RKO (cell line): ENCODE data around the gene RARRES2.
"Not testable (repeated sequence)": the region's sequence is repeated elsewhere in the genome, so short reads cannot be mapped to it uniquely, and the experiment has no call there.

Experiments
- DNase-seq: peaks from one replicate; pipeline ENCODE4 v3.0.0-alpha.2; 2016; ENCODE audit warnings: low spot score

The RARRES2 gene

DNA sequence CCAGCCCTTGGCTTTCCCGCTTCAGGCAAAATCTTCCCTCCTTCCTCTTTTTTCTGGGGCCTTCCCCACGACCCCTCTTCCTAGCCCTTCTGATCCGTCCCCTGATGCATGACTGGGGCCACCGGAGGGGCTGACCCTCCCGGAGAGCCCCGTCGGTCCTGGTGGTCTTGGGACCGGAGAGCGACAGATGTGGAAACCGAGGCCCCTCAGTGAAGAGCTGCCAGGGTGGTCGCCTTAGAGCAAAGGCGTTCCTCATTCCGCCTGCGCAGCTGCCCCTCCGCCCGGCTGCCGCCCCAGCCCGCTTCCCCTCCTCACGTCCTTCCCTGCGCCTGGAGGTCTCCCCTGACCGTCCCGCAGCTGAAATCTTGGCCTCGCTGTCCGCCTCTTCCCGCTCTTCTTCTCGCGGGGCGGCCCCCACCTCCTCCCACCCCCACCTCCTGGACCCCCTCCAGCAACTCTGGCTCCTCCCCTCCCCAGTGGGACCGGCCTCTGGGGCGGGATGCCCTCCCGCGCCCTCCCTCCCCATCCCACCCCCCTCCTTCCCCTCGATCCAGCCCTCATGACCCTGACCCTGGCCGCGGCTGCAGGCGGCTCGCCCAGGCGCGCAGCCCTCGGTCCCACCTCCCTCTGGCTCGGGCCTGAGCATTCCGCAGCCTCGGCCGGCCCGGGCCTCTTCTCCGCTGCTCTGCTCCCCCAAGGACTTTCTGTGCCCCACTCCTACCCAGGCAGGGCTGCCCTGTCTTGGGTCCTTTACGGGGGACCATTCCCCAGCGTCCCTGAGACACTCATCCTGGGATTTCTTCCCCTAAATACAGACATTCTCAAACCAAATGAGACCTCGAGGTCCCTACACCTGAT lies at the start of gene RARRES2:
RARRES2 (minus strand) TSS at position 367 of the 858 bp plus-strand sequence. CDS start 1,020 bp downstream, outside the sequence.
- DNase-seq: no peak

DNA sequence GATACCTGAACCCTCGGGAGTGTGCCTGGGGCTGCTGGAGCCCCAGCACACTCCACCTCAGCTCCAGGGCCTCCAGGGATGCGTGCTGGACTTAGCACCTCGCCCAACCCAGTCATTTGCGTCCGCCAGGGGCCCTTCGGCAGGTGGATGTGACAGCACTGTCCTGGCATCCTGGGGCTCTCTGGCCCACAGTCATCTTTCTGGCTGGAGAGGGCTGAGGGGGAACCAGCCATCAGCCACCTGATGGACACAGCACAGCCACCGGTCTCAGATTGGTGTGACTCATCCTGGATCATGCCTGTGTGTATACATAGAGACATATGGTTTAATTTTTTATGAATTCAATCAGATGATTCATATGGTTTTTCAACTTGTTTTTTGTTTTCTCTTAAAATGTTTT lies 48.8 kb upstream of the RARRES2 start:
- peak; percentile 45 for DNase-seq

DNA sequence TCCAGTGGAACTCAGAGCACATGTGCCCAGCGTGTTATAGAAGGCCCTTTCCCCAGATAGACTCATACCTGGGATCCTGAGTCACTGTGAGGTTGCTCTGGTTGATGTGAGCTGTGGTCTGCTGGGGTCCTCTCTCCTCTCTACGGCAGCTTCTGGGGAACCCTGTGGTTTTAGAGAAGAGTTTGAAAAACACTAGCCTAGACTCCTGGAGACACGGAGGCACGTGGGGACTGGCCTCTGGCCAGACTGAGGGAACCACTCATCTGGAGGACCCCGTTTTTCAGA lies 48.0 kb upstream of the RARRES2 start:
- no peak for DNase-seq

DNA sequence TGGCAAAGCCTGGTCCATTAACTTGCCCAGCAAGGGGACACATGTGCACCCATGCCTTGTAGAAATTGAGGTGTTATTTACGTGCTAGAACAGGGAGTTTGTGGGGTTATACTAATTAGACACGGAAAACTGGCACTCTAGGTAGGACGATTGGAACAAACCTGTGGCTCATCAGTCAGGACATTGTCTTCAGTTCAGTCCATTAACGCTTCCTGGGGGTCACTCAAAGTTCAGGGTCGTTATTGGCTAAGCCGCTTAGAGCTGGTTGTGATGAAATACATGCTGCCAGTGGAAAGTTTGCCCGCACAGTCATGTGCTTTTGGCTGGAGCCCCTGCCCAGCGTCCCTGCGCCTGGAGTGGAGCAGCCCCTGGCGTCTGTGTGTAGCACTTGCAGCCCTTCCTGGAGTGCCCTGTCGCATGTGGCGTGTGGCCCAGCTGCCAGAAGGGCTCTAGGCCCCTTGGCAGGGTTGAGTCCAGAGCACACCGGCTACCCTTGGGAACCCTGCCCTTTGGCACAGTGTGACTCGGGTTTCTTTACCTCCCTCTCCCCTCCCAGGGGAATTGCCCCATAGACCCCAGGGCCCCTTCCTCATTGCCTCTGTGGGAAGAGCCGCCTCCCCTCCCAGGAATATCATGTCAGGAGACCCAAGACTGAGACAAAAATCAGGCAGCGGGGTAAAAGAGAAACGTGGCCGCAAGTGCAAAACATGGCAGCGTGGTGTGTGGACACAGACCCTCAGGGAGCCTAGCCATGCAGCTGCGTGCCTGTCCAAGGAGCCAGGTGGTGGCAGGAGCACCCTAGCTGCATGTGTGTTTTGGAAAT lies 47.5 kb upstream of the RARRES2 start:
- no peak for DNase-seq

DNA sequence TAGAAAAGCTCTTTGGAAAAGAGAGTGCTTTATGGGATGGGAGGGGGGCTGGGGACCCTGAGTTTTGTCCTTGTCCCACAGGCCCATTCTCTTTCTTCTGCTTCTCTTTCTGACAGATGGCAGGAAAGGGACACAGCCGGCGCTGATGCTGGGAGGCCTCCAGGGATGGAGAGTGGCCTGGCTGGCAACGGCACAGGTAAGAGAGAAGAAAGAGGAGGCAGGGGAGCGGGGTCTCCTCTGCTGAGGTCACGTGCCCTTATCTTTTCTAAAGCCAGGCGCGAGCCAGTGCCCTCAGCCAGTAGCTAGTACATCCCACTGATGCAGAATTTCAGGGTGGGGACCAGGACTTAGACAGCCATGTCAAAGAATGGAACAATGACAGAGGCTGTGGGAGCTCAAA lies 46.9 kb upstream of the RARRES2 start:
- DNase-seq: no peak

DNA sequence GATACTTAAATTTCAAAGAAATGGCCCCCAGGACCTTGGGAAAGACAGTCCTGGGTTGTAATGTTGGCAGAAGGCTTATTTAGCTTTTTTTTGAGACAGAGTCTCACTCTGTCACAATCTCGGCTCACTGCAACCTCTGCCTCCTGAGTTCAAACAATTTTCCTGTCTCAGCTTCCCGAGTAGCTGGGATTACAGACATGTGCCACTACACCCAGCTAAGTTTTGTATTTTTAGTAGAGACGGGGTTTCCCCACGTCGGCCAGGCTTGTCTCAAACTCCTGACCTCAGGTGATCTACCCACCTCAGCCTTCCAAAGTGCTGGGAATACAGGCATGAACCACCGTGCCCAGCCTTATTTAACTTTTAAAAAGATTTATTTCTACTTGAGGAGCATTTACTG lies 44.5 kb upstream of the RARRES2 start:
- not testable (repeated sequence) for DNase-seq

DNA sequence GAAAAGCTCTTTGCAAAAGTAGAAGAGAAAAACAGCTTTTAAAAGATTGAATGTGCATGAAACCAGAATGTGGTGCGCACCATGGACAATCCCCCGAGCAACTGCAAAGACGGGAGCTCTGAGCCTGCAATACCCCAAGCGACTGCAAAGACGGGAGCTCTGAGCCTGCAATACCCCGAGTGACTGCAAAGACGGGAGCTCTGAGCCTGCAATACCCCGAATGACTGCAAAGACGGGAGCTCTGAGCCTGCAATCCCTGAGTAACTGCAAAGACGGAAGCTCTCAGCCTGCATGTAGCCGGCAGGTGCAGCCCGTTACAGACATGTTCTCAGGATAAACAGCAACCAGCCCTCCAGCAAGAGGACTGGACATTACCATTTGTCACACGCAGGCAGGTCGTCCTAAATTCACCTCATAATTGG lies 43.9 kb upstream of the RARRES2 start:
- no peak for DNase-seq

DNA sequence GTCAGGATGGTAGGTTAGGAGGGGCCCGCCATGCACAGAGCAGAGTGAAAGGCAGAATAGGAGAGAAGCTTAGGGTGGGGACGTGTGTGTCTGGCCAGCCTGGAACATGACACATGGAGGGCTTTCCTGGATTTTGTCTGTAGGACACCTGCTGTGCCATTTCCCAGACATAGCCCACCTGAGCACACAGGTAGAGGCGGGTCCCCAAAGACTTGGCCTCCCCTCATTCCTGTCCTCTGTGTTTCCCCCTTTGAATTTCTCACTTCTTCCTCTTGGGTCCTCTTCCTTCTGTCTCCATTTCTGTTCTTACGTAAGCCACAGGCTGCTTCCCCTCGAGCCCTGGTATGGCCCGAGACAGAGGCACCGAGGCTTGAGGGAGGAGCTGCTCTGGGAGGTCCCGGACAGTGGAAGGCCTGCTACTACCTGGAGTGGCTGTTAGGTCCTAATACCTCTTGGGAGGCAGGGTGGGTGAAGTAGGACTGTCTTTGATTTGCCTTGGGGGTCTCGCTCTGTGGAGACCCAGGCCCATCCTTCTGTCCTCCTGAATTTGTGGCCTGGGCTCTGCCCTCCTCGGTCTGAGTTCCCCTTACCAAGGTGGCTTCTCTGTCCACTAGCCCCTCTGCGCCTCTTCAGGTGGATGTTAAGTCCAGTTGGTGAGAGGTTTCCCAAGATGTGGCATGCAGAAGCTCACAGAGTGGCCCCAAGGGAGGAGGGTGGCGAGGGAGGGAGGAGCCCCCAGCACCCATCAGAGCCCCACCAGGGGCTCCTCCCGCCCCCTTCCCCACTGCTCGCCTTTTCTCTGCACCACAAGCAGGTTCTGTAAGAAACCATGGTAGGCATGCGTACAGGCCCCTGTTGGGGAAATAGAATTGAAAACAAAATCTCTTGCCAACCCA lies 43.2 kb upstream of the RARRES2 start:
- no peak for DNase-seq

DNA sequence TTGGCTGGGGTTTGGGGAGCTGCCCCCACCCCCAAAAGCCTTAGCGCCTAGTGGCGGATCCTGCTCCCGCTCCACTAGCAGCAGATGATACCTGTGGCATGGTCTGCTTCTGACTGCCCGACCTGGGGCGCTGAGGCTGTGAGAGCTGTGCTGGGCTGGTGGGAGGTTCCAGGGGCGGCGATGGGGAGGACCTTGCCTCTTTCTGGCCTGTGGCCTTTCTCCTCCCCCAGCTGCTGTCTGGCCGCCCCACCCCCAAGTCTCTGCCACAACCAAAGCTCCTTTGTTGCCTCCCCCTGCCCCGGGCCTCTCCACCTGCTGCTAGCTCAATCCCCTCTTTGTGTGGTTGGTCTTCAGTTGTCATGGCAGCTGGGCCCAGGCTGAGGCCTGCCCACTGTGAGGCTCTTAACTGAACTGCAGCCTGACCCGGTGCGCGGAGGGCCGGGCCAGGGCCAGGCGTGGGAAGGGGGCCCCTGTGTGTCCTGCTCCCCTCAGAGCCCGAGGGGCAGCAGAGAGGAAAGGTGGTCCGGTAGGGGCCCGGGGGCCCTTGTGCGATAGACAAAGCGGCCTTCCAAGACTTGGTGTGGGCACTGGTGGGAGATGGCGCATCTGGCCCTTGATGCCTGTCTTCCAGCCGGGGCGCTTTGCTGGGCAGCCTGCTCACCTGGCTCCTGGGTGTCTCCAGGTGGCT lies 42.4 kb upstream of the RARRES2 start:
- no peak for DNase-seq

DNA sequence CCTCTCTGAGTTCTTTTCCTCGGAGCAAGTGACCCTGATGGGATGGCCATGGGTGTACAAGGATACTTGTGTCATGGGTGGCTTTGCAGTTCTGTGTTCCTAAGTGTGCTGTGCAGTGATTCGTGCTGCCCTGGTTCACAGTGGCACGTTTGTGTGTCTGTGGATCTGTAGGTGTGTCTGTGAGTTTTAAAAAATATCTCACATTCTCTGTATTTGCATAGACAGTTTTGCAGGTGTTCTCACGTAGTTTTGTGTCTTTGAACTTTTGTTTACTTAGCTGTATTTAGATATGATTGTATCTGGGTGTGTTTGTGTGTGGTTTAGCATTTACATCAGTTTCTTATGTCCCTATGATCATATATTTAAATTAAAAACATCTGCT lies 41.4 kb upstream of the RARRES2 start:
- no peak for DNase-seq

DNA sequence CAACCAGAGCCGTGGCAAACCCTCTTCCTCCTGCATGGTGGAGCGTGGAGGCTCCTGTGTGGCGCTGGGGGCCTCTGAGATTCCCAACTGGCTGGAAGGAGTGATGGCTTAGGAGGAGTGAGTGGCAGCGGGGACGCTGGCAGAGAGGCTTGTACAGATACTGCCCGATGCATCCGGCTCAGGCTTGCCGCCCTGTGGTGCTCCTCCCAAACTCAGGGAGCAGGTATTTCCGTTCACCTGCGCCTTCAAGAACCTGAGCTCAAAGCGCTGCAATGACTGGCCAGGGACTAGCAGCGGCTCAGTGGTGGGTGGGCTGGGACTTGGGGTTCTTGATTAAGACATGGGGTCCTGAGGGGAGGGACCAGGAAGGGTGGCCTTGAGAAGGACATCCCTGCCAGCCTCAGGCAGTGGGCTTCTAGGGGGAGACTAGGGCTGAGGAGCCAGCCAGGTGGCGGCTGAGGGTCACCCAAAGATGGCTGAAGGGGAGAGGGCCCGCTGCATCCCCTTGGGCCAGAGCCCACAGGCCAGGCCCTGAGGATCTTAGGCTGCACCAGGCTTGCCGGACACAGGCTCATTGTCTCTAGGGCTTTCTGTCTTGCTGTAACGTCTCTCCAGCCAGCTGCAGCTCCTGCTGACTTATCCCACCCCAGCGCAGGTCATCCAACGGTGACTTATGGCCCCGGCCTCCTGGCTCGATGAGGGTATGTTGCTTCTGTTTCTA lies 40.9 kb upstream of the RARRES2 start:
- no peak for DNase-seq

DNA sequence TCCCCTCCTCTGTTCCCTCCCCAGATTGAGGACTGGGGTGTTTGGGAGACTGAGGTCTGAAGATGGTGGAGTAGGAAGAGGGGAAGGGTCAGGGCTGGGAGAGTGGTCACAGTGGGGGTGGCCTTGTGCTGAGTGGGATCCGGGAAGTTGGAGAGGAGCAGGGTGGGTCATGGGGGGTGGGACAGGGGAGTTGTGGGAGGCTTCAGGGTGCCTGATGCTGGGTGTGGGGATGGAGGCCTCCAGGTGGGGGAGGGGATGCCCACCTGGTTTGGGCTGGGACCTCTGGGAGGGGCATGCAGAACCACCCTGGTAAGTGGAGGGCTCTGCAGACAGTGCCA lies 40.3 kb upstream of the RARRES2 start:
- DNase-seq: no peak

DNA sequence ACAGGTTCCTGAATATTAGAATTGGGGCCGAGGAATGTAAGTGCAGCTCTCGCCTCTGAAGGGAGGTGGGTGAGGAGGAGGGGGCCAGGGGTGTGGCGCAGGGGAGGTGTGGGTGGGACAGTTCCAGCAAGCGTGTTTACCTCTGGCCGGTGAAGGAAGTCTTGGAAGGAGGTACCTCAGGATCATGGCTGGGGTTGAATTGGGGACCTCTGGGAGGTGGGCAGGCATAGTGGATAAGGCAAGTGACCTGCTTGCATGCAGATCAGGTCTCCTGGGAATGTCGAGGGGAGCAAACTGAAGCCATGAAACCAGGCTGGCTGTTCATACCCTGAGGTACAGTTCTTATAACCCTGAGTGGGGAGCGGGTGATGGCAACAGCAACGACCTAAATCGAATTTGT lies 39.7 kb upstream of the RARRES2 start:
- no peak for DNase-seq

DNA sequence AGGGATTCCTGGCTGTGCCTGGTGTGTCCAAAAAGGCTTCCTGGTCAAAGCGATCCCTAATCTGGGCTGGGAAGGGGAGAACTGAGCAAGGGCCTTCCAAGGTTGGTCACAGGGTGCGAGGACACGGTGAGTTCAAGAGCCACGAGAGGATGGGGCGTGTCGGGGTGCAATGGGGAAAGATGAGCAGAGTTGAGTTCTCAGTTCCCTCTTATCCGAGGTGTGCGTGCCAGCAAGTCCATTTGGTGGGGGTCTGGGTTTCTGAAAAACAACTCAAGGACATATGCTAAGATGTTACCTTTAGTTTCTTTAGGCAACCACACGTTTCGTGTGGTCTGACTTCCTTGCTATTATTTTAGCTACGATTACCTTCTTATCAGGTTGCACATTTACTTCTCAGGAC lies 39.0 kb upstream of the RARRES2 start:
- DNase-seq: no peak

DNA sequence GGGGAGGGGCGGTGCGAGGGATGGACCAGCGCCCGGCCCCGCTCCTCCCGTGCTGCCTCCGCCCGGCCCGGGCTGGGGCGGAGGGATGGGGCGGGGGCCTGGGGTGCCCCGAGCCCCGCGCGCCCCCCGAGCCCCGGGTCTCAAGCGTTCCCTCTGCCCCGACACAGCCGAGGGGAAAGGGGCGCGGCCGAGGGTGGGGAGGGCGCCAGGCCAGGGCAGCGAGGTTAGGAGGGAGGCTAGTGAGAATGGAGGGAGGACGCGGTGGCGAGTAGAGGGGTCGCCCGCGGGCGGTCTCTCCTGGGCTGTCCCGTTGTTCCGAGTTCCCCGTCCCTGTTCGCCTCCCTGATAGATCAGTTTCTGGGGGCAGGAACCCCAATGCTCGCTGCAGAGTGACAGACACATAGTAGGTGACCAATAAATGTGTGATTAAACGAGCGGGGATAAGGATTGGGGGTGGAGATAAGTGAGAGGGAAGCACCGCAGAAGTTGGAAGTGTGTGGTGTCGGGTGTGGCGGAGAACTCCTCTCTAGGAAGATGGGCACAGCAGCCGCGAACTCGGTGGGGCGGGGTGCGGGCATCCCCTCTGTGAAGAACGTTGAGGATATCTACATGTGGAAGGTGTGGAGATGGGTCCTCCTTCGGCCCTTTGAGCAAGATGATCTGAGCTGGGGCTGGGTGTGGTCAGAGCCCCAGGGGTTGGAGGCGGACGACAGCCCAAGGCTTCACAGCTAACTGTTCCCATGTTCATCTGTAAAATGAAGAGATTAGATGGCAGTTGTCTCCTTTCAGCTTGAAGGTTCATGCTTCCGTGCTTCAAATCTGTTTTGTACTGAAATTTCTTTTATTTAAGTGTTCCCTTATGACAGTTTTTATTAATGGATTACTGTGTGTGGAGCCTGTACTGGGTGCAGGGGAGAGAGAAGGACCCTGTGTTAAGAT lies 38.3 kb upstream of the RARRES2 start:
- DNase-seq: peak; percentile 61

DNA sequence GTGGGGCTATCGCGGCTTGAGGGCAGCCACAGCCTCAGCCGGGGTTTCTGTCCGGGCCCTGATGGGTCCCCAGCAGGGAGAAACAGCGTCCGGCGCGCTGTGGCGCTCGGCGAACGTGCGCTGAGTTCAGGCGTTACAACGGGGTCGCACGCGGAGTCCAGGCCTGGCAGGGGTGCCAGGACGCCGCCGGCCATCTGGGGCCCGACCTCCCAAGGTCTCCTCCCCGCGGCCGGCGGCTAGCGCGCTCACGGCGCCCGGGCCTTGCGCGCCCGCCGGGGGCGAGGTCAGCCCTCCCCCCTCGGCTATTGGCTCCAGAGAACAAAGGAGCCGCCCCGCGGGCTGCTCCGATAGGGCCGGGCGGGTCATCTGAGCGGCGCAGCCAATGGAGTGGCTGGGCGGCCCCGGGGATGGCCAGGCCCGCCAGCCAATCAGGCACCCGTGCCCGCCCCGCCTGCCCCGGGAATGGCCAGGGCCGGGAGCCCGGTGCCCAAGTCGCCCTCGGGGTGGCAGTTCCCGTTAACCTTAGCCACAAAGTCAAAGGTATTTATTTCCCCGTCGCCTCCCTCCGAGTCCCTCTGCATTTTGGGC lies 37.5 kb upstream of the RARRES2 start, which contains the start of gene ZNF775:
ZNF775 (plus strand) TSS at position 478 of the 588 bp plus-strand sequence. CDS start 9,141 bp downstream, outside the sequence.
- peak; percentile 97 for DNase-seq

DNA sequence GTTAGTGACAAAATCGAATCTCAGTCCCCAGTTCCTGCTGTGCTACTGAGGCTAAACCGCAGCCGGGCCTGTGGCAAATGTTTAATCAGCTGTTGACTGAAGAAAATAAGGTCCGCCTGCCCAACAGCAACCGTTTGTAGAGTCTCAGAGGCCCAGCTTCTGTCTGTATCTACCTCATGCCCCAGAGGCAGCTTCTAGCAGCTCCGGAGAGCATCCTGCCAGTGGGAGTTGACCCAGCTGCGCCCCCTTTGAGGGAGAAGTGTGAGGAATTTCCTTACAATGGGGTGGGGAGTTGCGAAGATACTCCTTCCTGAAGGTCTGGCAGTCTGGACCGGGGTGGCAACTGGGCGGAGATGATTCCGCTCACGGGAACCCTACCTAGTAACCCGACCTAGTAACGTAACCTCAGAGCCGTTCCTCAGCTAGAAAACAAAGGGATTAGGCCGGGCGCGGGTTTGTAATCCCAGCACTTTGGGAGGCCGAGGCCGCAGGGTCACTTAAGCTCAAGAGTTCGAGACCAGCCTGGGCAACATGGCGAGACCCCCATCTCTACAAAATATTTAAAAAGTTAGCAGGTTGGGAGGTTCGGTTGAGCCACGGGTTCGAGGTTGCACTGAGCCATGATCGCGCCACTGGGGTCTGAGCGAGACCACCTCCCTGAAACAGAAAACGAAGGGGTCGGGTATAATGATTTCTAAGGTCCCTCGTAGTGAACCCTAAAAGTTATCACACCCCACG lies 36.9 kb upstream of the RARRES2 start:
- DNase-seq: peak; percentile 75

DNA sequence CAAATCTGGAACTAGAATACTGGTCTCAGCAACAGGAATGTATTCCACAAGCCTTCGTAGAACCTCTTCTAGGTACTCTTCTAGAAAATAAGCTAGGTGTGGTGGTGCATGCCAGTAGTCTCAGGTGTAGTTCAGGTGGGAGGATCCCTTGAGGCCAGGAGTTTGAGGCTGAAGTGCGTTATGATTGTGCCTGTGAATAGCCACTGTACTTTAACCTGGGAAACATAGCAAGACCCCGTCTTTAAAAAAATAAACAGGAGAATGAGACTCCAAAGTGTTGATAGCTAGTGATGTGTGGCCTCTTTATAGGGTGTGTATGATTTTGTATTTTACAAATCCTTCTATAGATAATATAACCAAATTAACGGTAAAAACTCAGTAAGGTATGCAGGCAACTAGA lies 36.2 kb upstream of the RARRES2 start:
- DNase-seq: no peak

DNA sequence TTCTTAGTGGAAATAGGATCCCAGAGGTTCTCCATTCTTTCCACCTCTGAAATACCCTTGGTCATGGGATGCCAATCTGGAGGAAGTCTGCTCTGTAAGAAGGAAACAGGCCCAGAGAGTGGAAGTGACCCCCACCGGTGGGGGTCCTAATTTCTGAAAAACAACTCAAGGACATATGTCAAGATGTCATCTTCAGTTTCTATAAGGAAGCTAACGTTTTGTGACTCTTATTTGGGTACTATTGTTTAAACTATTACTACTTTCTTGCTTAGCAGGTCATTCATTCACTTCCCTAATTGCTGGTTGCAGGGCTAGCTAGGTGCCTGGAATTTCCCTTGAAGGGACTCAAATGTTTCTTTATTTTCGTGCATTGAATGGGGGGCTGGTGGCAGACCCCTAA lies 35.8 kb upstream of the RARRES2 start:
- no peak for DNase-seq
